MM.1S (cell line): ENCODE results near the gene ADARB2.

Source experiments
- CTCF ChIP-seq: fragments of 300-600 bp; sonication (generic); IDR thresholded peaks from 2 replicates; pipeline ENCODE4 v1.5.1; 2016; ENCODE audit warnings: antibody characterized with exemption, low read length, mixed read lengths
- EZH2 ChIP-seq: fragments of 300-600 bp; sonication (generic); optimal IDR thresholded peaks from 2 replicates; pipeline ENCODE3; 2017; ENCODE audit warnings: low read depth, mild to moderate bottlenecking, antibody characterized with exemption, low read length, mixed read lengths
- EZH2phosphoT487 ChIP-seq: fragments of 300-600 bp; sonication (generic); IDR thresholded peaks from 2 replicates; pipeline ENCODE4 v1.6.1; 2018; ENCODE audit warnings: antibody characterized with exemption, low read length

- TF ChIP-seq EZH2 (no peak), CTCF (no peak), EZH2phosphoT487 (no peak)
Measured at GRCh38 chr10:1600861-1601260, 136.5 kb downstream of the ADARB2 start.
